Erythroblast (primary cell): Measurements from ENCODE around the gene MTRR.

Experiments
- DNase-seq, 2 experiments: peaks; one replicate each; lab custom pipeline; 2025; lab: John Stamatoyannopoulos, UW
- GATA1 ChIP-seq: IDR thresholded peaks from 2 replicates; pipeline ENCODE4 v1.6.1; 2011; ENCODE audit warnings: low read depth, mild to moderate bottlenecking, control low read depth, low read length, moderate library complexity
- POLR2A ChIP-seq: IDR thresholded peaks from 2 replicates; pipeline ENCODE4 v1.6.1; 2011; ENCODE audit warnings: mild to moderate bottlenecking, low read length

MTRR gene

GRCh38 chr5:7869474-7870136 is 657 bp downstream of the MTRR start:
- peak; percentile 47 to 61 for DNase-seq

GRCh38 chr5:7871653-7872052 is 2.7 kb downstream of the MTRR start:
- no peak for DNase-seq
- TF ChIP-seq GATA1 (no peak), POLR2A (no peak)

More at GRCh38 chr5:7869474-7870136, 657 bp downstream of the MTRR start:
- TF ChIP-seq GATA1, result no peak
- TF ChIP-seq POLR2A, result no peak

- no peak for DNase-seq
- TF ChIP-seq GATA1, result no peak
- TF ChIP-seq POLR2A, result no peak
Observed at GRCh38 chr5:7872517-7873130, 3.7 kb downstream of the MTRR start.

GRCh38 chr5:7873216-7873615 is 4.3 kb downstream of the MTRR start:
- TF ChIP-seq GATA1 (no peak), POLR2A (no peak)
- no peak for DNase-seq

- DNase-seq, result no peak
- TF ChIP-seq GATA1 (no peak), POLR2A (no peak)
Observed at GRCh38 chr5:7874639-7875038, 5.7 kb downstream of the MTRR start.

- DNase-seq, result no peak
- TF ChIP-seq POLR2A (no peak), GATA1 (no peak)
Observed at GRCh38 chr5:7875151-7875550, 6.2 kb downstream of the MTRR start.

GRCh38 chr5:7876867-7877266 is 7.9 kb downstream of the MTRR start:
- TF ChIP-seq GATA1, result no peak
- no peak for TF ChIP-seq POLR2A
- peak in 1 of 2 experiments; percentile 5 for DNase-seq

GRCh38 chr5:7877851-7878250 is 8.9 kb downstream of the MTRR start:
- TF ChIP-seq GATA1 (no peak), POLR2A (no peak)
- no peak for DNase-seq

GRCh38 chr5:7878381-7878873 is 9.5 kb downstream of the MTRR start:
- no peak for DNase-seq
- TF ChIP-seq GATA1 (no peak), POLR2A (no peak)

GRCh38 chr5:7881091-7881490 is 12.1 kb downstream of the MTRR start:
- DNase-seq, result no peak

GRCh38 chr5:7881816-7882215 is 12.9 kb downstream of the MTRR start:
- TF ChIP-seq POLR2A (no peak), GATA1 (no peak)
- no peak for DNase-seq

More at GRCh38 chr5:7881091-7881490, 12.1 kb downstream of the MTRR start:
- TF ChIP-seq POLR2A (no peak), GATA1 (no peak)

GRCh38 chr5:7882926-7883325 is 14.0 kb downstream of the MTRR start:
- DNase-seq, result no peak
- TF ChIP-seq POLR2A, result no peak
- TF ChIP-seq GATA1, result no peak

- TF ChIP-seq GATA1 (no peak), POLR2A (no peak)
- DNase-seq, result no peak
Observed at GRCh38 chr5:7884491-7885267, 15.7 kb downstream of the MTRR start.

GRCh38 chr5:7886849-7887475 is 18.0 kb downstream of the MTRR start:
- TF ChIP-seq POLR2A (no peak), GATA1 (no peak)
- peak; percentile 35 to 61 for DNase-seq
